Measurements from ENCODE around the gene TMTC1. TPM values are rescaled to one million over a fixed set of nuclear protein-coding genes. Genes with fewer than 3 reads are reported as not detected.
A peak's percentile ranks its signal among the peaks of the same experiment; 100 is the strongest.
"Not testable (repeated sequence)": the region's sequence is repeated elsewhere in the genome, so short reads cannot be mapped to it uniquely, and the experiment has no call there.

The TMTC1 gene
- total RNA-seq, 1 donor from 2014 or later, result 12.9 TPM

DNA sequence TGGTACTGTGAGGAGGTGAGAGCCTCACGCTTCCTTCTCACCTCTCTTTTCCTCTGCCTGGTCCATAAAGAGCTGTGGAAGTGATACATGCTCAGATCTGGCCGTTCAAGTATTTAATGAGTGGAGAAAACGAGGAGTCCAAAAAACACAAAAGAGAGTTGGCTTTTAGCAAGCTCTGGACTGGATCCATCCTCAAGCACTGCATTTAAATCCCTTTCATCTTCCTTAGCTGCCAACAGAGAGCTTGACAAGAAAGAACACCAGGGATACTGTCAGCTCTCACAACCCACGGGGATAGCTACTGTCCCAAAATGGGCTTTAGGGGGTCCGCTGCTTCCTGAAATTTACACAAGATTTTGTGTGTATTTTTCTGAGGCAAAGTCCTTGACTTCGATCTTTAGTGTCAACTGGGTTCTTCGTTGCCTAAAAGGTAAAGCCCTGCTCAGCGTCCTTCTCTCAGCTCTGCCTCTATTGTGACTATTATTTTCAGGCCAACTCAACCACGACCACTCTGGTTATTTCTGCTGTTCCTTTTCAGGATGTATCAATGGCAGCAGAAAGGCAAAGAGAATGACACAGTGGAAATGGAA is 120.9 kb downstream of the TMTC1 start:
- DNase-seq, result no peak

DNA sequence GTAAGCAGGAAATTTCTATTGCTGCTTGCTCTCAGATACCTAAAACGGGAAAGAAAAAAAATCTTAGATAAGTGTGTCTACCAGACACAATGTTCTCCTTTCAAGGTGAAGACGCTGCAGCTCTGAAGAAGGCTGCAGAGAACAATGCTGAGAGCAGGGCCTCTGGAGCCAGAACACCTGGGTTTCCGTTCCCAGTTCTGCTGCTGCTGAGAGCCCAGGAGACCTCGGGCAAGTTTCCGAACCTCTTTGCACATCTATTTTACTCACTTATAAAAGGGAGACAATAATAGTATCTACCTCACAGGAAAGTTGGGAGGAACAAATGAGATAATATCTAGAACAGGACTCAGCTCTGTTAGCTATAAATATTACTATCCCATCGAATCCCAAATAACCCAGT is 122.9 kb downstream of the TMTC1 start:
- DNase-seq, result no peak

DNA sequence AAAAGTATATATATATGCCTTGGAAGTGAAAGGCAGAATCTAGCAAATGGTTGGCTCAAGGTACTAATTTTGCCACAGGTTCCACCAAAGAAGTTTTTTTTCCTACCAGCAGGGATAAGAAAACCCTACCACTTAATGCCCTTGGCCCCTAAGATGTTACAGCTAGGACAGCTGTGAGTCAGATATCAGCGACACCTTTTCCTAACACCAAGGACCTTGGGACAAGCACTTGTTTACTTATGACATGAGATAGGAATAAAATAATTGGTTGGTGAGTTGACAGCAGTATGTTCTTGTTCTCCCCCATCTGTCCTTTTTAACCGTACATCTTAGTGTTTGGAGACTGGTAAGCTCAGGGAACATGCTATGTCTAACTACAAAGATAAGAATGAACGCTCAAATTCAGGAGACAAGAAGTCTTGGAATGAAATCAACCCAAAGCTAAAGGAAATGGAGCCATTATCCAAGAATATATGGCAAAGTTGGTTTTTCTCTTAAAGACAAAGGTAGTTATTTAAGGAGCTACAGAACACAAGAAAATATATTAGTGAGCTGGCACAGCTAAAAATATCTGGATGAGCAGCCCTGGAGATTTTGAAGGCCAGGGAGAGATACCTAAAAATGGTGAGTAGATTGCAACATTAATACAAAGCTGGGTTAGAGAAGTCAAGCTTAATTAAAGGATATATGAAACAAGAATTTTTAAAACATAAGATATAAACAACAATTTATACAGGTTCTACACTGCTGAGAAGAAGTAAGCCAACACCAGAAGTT is 126.8 kb downstream of the TMTC1 start:
- no peak for DNase-seq

DNA sequence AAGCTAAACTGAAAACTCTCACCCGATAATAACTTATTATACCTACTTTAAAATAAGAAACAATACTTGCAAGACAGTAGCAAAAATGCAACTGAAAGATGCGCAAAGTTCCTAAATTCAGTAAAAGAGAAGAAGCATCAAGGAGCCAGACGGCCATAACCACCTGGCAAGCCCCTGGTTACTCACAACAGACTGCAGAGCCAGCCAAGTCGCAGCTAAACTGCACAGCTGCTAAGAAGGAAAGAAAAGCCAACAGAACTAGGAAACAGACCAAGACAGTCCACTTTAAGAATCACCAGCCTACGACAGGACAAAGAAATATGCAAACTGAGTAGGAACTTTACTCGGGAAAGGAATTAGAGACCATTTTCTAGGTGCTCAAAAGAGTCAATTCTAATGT is 127.9 kb downstream of the TMTC1 start:
- no peak for DNase-seq

DNA sequence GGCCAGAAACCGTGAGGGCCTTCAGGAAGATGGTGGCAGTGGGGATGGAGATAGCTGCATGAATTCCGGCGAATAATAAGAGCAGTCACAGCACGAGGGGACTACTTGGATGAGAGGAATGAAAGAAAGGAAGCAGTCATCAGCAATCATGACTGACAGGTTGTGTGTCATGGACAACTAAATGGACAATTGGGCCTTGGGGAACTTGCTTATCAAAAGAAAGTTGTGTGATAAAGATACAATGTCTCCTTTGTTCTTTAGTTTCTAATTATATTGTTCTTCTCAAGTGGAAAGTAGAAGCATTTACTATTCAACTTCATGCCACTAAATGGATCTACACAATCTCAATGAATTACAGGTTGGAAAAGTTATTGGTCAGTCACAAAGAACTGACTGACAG is 130.5 kb downstream of the TMTC1 start:
- no peak for DNase-seq

DNA sequence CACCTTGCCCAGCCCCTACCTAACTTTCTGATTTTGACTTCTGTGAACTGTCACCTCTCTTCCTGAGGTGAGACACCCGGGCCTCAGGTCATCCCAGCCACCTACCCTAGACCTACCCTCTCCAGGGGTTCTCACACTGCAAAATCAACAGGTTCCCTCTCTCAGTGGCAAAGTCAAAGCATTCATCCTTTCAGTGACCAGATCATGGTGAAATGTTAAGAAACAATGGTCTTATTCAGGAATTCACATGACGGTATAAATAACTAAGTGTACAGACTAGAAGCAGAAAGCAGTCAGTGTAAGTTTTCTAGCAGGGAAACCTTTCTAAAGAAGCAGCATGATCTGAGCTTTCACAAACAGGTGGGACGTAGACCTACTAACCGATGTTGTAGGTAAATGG is 133.4 kb downstream of the TMTC1 start:
- DNase-seq, result no peak

DNA sequence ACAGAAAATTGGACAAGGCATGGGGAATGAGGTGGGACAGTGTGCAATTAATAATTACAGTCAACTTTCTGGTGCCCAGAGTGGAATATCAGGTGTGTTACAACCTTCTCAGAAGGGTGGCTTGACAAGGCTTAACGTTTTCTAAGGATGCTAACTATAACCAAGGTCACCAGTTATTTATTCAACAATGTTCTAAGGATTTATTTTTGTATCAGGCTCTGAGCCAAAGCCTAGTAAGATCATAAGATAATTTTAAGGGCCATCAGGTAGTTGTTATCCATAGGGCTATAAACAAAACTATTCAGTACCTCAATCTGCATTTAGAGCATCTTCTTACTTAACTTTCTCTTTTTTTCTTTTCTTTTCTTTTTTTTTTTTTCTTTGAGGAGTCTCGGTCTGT is 134.0 kb downstream of the TMTC1 start:
- no peak for DNase-seq

DNA sequence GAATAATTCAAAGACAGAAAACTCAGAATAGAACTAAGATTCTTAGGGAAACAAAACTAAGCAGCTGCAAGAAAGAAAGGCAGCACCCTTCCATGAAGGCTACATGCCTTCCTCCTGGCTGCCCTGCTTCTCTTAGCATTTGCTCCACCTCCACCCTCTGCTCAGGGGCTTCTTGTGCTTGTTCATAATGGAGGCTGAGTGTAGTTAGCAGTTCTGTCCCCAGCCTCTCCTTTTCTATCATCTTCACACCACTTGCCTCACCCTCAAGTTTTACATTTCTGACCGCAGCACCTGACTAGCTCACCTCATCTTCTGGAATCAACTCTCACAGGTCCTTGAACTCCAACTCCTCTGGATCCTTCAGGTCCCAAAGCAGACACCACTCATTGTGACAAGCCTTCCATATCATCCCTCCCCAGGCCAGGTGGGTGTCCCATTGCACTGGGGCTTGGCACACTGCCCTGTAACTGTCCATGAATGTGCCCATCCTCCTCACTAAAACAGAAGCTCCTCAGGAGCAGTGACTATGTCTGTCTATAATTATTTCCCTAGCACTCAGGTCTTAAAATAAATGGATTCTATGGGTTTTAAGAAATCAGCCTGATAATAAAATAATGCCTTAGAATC is 139.1 kb downstream of the TMTC1 start:
- DNase-seq, result no peak

DNA sequence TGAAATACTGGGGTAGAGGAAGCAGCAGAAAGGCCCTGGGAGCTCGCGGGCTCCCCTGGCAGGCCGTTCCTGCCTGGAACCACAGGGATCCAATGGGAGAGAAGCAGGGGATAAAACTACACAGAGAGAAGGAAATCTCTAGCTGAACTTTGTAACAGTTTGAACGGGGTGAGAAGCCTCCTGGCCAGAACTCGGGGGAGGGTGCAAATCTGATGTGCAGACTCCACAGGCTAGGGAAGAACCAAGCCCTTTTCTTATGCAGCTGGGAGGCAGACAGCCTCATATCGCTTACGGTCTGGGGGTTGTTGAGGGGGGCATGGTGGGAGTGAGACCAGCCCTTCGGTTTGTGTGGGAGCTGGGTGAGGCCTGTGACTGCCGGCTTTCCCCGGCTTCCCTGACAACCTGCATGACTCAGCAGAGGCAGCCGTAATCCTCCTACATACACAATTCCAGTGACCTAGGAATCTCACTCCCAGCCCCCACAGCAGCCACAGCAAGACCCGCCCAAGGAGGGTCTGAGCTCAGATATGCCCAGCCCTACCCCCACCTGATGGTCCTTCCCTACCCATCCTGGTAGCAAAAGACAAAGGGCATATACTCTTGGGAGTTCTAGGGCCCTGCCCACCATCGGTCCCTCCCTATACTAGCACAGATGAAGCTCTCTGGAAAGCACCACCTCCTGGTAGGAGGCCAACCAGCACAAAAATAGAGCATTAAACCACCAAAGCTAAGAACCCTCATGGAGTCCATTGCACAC is 143.0 kb downstream of the TMTC1 start:
- DNase-seq, result peak; percentile 28

DNA sequence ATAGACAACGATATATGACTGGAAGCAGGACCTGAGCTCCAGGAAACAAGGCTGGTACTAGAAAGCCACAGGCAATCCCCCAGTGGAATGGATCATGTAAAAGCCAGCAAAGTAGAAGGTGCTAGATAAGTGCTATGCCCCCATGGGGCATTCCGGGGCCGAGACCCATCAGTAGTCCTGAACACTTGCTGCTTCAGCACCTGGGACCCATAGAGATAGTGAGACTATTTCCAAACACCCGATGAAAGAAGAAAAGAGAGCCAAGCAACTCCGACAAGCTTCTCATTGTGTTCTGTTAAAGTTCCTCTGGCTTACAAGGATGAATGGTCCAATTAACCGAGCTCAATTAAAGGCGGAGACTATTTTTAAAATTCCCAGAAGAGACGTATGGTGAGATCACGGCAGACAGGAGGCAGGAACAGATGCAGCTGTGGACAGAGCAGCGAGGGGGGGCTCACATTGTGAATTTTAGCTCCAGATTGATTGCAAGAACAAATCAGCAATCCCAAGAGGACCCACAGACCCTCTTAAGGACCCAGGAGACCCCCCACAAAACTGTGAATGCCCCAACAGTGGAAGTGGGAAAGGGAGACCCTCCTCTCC is 143.7 kb downstream of the TMTC1 start:
- DNase-seq, result no peak

DNA sequence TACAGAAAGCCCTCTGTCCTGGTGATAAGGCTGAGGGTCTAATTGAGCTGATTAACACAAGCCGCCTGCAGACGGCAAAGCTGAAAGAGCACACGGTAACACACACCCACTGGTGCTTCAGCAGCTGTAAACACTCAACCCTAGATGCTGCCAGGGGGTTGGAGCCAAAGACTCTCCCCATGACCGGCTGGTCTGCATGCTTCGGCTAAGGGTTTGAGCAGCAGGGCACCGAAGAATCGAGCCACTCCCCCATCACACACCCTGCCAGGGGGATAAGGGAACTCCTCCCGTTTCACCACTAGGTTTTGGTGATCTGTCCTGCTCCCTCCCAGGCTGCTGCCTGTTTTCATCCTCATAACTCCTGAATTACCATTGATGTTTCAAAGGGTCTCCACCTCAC is 145.2 kb downstream of the TMTC1 start:
- no peak for DNase-seq

DNA sequence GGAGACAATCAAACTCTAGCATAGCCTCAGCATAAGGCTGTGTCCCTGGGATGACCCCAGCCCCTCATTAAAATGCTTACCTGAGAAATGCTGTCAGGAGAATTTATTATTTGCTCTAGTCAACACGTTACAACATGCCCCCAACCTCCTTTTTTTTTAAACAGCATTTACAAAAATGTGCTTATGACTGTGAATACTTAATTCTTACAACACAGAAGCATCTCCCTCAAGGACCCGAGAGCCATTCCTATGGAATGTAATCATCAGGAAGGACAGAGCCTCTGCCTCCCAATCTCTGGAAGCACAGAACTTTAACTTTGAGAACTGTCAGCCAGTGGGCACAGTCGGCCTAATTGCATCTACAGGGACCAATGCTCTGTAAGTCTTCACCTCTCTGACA is 149.7 kb downstream of the TMTC1 start:
- no peak for DNase-seq

DNA sequence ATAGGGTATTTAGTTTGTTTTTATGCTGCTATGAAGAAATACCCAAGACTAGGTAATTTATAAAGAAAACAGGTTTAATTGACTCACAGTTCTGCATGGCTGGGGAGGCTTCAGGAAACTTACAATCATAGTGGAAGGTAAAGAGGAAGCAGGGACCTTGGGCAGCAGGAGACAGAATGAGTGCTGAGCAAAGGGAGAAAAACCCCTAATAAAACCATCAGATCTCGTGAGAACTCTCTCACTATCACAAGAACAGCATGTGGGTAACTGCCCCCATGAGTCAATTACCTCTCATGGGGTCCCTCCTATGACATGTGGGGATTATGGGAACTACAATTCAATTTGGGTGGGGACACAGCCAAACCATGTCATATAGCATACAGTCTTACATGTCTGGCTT is 153.6 kb downstream of the TMTC1 start:
- not testable (repeated sequence) for DNase-seq

DNA sequence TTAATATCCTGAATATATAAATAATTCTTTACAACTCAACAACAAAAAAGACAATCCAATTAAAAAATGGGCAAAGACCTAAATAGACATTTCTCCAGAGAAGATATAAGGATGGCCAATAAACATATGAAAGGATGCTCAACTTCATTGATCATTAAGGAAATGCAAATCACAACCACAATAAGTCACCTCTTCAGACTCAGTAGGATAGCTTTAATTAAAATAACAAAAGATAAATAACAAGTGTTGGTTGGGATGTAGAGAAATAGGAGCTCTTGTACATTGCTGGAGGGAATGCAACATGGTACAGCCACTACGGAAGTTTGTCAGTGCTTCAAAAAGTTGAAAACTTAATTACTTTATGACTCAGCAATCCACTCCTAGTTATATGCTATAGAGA is 156.5 kb downstream of the TMTC1 start:
- DNase-seq, result no peak

DNA sequence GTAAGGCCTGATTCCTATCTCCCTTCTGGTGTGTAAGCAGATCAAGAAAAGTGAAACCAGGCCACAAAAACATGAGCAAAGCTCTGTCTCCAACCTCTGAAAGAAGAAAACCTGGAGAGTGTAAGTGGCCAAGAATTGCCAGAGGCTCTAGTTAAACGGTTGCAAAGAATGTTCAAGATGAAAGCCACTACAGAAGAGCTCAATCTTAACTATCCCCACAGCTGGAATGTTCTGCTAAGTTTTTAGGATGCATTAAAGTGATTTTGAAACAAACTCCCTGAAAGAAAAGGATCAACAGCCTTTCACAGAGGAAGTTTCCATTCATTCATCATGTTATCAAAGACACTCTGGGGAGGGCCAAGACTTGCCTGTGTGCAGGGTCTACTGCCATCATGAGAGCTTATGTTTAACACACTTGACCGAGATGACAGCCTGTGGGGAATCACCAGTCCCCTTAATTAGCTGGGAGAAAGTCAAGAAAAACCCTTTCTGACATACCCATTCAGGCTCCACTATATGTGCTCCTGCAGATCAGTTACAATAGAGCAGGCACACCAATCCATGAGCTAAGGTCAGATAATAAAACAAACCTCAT is 158.3 kb downstream of the TMTC1 start:
- DNase-seq, result no peak

DNA sequence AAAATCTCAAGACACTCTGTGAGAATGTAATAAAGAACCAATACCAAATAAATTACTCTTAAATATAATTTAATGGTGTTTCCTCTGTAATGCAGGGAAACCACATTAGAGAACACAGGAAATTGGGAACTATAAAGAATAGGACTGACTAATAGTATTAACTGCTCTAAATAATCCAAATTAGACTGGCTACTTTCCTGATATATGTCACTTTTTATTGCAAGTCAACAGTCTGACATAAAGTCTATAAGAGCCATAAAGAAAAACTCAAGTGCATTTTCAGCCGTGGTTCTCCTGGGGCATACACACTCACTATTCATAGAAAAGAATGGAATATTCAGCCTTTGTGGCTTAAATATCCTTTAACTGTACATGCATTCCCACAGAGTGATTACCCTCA is 161.5 kb downstream of the TMTC1 start:
- no peak for DNase-seq

DNA sequence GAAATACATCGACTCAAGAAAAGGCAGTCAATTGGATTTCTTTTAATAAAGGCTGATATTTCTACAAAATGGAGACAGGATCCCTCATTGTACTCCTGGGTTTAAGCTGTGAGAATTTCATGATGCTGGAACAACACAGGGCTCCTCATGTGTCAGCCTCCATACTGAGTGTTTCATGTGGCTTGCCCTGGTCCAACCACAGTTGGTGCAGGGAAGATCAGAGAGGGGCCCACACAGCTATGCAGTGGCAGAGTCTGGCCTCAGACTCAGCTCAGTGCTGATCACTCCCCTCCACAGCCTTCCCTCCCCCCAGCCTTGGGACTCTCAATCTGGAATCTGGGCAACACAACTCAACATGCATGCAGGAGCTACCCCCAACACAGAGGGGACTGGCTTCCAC is 163.7 kb downstream of the TMTC1 start:
- DNase-seq, result no peak

DNA sequence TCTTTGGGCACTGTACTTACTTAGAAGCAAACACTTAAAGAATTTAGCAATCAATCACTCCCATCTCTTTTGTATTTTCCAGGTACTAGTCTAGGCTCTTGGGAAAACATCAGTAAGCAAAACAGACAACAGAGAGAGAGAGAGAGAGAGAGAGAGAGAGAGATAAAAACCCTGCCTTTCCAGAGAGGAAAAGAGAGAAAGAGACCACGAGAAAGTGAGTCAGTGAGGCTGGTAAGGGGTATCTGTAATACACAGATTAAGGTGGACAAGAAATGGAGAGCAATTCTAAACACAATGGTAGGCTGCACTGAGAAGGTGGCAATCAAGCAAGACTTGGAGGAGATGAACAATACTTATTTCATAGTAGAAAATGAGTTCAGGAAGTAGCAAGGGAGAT is 166.3 kb downstream of the TMTC1 start:
- DNase-seq, result no peak

DNA sequence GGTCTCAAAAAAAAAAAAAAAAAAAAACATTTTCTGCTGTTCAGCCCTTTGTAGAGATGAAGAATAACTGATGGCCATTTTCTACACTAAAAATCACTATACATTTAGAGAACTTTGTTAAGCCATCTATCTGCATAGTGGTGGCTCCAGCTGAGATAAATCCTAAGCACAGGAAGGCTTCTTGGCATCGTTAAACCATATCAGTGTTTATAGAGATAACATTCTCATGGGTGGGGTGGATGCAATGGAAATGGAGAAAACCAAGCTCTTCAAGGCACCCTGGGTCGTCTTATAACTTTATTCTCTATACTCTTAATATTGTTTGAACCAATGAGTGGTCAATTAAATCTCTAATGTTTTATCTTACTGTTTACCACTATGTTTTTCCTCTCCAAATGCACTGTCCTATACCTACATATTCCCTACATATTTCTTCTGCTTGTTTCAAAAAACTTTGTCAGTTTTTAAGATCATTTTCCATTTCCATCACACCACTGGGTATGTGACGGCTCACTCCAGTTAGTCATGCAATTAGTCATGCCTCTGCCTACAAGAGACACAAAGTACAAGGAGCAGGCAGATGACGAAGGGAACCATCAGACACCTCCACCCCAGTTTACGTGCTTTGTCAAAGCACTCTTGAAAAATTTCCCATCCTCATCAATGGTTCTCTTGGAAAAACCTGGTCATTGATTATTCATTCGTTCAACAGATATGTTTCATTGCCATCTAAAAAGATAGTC is 166.9 kb downstream of the TMTC1 start:
- DNase-seq, result peak; percentile 24

DNA sequence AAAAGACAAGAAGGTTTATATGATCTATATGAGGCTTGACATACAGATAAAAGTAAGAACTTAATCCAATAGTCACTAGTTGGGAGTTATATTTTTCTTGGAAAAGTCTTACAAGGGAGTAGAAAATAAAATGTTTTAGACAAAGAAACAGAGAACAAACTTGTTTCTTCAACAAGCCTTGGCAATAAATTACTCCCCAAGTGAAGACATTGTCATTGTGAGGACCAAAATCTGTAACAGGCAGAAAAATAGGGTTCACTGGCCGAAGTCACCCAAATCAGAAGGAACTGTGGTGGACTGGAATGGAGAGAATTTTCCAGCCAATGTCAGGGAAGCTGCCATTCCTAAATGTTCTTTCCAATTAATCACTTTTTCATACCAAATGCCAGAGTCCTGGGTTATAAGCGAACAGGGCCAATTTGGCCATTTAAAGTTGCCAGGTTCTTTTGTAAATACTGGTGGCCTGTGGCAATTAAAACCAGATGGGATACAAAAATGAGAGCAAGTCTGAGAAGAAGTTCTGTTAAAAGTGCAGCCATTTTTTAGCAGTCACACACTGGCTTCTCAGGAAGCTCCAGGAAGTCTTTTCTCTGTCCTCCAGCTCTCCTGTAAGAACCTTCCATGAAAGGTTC is 168.9 kb downstream of the TMTC1 start:
- DNase-seq, result no peak

DNA sequence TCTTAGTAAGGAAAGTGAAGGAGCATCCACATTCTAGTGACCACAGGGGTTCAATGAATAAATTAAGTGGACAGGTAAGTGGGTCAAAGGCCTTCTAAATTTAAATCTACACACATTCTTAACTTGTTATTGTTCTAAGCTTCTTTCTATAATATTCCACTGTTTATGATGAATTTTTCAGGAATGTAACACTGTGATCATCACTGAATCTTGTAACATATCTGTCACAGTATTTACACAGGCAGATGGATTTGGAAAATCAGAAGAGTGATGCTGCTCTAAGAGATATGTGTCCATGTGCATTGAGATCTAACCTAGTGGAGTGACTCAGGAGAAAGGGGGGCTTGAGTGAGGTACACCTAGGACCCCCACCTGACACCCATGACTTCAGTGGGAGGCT is 170.8 kb downstream of the TMTC1 start:
- DNase-seq, result no peak

Measured in dermis blood vessel endothelial cell (primary cell).